ENCODE measurements around the gene CNDP2.

CNDP2 gene

GRCh38 chr18:74495581-74496507, at the start of gene CNDP2:
CNDP2 (plus strand) TSS chr18:74496363; CDS start chr18:74499974, 3,611 bp downstream.
- in situ Hi-C loops (cut with MboI; ENCODE audit: low sequenced_read_pairs, unreplicated experiment), result loop anchor here (10.0 kb wide), 1 partner anchor 141 kb away; no protein-coding TSS in a partner anchor
- no peak for TF ChIP-seq CTCF (IDR thresholded peaks at IDR 0.05; ENCODE audit: borderline replicate concordance, control extremely low read depth, extremely low read depth, insufficient read depth, missing control alignments)
- DNase-seq (ENCODE audit: low spot score), result peak; percentile 99

GRCh38 chr18:74446631-74447403, 49.3 kb upstream of the CNDP2 start:
- no peak for DNase-seq (ENCODE audit: low spot score)
- no peak for TF ChIP-seq CTCF (IDR thresholded peaks at IDR 0.05; ENCODE audit: borderline replicate concordance, control extremely low read depth, extremely low read depth, insufficient read depth, missing control alignments)
- in situ Hi-C loops (cut with MboI; ENCODE audit: low sequenced_read_pairs, unreplicated experiment), result no loop called here

GRCh38 chr18:74447404-74448152, 48.6 kb upstream of the CNDP2 start:
- no peak for TF ChIP-seq CTCF (IDR thresholded peaks at IDR 0.05; ENCODE audit: borderline replicate concordance, control extremely low read depth, extremely low read depth, insufficient read depth, missing control alignments)
- in situ Hi-C loops (cut with MboI; ENCODE audit: low sequenced_read_pairs, unreplicated experiment), result no loop called here
- no peak for DNase-seq (ENCODE audit: low spot score)

- TF ChIP-seq CTCF (IDR thresholded peaks at IDR 0.05; ENCODE audit: borderline replicate concordance, control extremely low read depth, extremely low read depth, insufficient read depth, missing control alignments), result no peak
- in situ Hi-C loops (cut with MboI; ENCODE audit: low sequenced_read_pairs, unreplicated experiment), result no loop called here
- no peak for DNase-seq (ENCODE audit: low spot score)
Observed at GRCh38 chr18:74450626-74451025, 45.5 kb upstream of the CNDP2 start.

GRCh38 chr18:74451148-74451547, 45.0 kb upstream of the CNDP2 start:
- in situ Hi-C loops (cut with MboI; ENCODE audit: low sequenced_read_pairs, unreplicated experiment), result no loop called here
- no peak for DNase-seq (ENCODE audit: low spot score)
- TF ChIP-seq CTCF (IDR thresholded peaks at IDR 0.05; ENCODE audit: borderline replicate concordance, control extremely low read depth, extremely low read depth, insufficient read depth, missing control alignments), result no peak

GRCh38 chr18:74453016-74453566, 43.1 kb upstream of the CNDP2 start:
- no peak for TF ChIP-seq CTCF (IDR thresholded peaks at IDR 0.05; ENCODE audit: borderline replicate concordance, control extremely low read depth, extremely low read depth, insufficient read depth, missing control alignments)
- in situ Hi-C loops (cut with MboI; ENCODE audit: low sequenced_read_pairs, unreplicated experiment), result no loop called here
- no peak for DNase-seq (ENCODE audit: low spot score)

All from GM13976 (cell line).